Measurements from ENCODE around the gene P3H3.
"Not testable (repeated sequence)": the region's sequence is repeated elsewhere in the genome, so short reads cannot be mapped to it uniquely, and the experiment has no call there.

Gene P3H3

DNA sequence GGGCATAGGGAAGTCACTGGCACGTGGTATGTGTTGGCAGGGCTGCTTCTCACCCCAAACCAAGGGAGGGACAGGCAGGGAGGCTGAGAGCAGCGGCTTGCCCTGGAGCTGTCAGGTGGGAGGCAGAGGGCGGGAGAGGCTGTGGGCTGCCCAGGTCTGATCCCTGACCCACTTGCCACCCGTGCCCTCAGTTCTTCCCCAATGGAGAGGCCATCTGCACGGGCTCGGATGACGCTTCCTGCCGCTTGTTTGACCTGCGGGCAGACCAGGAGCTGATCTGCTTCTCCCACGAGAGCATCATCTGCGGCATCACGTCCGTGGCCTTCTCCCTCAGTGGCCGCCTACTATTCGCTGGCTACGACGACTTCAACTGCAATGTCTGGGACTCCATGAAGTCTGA is 17.2 kb downstream of the P3H3 start:
- DNase-seq, result no peak

GRCh38 chr12:6846316-6846869 is 18.2 kb downstream of the P3H3 start:
- no peak for DNase-seq

- DNase-seq, result no peak
These were observed 19.5 kb downstream of the P3H3 start for GRCh38 chr12:6847676-6848075.

GRCh38 chr12:6849427-6849826 is 21.2 kb downstream of the P3H3 start:
- DNase-seq, result no peak

- no peak for DNase-seq
These were observed 21.9 kb downstream of the P3H3 start for GRCh38 chr12:6849976-6850560.

DNA sequence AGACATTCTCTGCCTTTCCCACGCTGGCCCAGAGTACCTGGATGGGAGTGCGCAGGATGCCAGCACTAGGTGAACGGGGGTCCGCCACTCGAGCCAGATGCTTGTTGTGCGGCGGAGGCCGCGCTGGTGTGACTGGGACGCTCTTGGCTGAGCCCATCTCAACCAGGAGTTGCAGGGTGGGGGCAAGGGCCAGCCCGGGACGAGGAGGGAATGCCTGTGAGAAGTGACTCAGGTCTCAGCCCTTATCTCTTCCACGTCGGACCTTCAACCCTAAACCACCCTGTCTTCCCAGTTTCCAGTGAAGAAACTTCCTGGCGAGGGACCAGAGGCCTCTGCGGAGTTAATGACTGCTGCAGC is 22.6 kb downstream of the P3H3 start:
- DNase-seq, result no peak

- DNase-seq, result peak; percentile 98
These were observed 23.1 kb downstream of the P3H3 start, which contains the start of gene CDCA3 for GRCh38 chr12:6851153-6851920. Gene CDCA3 (minus strand): TSS chr12:6851286. CDS start chr12:6850952, 334 bp downstream.

GRCh38 chr12:6851921-6852650 is 23.9 kb downstream of the P3H3 start, which contains the start of gene USP5:
Gene USP5 (plus strand): TSS chr12:6852150. CDS start chr12:6852180, 30 bp downstream.
- DNase-seq, result peak; percentile 99

DNA sequence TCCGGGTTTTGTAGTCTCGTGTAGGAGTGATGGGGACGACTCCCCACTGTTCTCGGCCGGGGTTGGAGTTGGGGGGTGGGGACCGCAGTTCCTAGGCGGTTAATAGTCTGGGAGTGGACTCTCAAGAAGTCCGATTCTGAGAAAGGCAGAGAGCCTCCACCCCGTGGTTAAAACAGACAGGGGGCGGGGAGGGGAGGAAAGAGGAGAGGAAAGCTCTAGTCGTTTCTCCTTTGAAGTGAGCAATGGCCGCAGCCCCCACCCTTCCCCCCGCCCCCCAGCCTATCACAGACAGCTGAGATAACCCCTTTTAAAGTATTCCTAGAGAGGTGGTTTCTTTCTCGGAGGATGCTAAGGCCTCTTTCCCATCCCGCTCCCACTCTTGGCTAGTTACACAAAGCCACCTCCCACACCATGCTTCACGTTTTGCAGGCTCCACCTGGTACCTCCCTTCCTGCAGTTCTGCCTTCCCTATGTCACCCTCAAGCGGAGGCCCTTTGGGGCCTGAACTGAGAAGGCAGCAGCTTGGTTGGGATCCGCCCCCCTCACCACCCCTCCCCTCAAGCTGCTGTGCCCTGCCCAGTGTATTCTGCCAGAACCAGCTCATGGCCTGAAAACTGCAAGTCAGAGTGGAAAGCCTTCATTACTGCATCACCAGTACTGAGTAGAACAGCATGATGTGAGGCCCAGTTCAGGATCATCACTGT is 24.6 kb downstream of the P3H3 start:
- DNase-seq, result no peak

GRCh38 chr12:6853626-6854025 is 25.4 kb downstream of the P3H3 start:
- no peak for DNase-seq

DNA sequence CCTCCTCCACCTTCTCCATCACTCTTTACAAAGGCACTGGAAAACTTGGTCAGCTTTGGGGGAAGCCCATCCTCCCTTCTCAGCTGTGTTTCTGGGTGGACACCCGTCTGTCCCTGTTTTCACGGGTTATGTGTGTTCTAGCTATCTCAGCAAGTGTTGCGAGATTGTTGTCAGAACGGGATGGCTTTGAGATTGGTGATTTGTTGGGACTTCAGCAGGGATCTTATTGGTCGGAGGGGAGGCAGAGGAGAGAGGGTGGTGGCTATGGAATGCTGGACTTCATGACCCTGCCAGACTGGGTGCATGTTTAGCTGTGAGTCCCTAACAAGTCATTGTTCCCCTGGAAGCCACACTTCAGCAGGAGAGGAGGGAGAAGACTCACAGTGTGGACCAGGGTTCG is 25.8 kb downstream of the P3H3 start:
- no peak for DNase-seq

DNA sequence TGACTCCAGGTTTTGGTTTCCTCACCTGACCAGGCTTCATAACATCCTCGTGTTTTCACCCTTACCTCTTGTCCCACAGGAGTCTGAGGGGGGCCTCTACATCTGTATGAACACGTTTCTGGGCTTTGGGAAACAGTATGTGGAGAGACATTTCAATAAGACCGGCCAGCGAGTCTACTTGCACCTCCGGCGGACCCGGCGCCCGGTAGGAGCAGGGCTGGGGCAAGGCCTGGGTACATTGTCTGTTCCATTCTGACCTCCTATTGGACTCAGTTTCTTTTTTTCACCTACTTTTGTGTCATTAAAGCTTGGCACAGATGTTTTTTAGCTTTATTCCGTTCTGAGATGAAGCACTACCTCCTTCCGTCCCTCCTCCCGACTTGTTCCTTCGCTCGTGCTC is 27.1 kb downstream of the P3H3 start:
- DNase-seq, result no peak

DNA sequence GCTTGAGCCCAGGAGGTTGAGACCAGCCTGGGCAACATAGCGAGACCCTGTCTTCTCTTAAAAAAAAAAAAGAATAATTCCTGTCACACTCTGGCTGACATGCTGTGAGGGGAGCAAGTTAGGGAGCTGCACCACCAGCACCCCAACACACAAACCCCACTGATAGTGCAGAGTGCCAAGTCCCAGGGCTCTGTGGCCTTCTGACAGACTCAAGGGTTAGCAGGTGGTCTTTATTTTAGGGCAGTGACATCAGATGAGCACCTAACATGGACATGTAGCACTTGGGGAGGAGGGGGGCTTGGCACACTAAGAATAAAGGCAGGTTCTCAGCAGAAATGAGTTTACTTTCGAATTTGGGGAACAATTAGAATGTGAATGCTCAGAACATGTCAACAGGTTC is 30.6 kb downstream of the P3H3 start:
- DNase-seq, result no peak

DNA sequence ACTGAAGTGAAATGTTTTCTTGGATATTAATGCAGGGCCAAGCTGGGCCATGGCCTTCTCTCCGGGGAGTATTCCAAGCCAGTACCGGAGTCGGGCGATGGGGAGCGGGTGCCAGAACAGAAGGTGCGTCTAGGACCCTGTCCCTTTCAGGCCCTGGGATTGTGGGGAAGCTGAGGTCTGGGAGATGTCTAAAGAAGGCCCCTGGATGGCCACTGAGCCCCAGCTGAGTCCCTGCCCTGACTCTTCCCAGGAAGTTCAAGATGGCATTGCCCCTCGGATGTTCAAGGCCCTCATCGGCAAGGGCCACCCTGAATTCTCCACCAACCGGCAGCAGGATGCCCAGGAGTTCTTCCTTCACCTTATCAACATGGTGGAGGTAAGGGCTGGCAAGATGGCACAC is 31.9 kb downstream of the P3H3 start:
- no peak for DNase-seq

GRCh38 chr12:6860942-6861341 is 32.7 kb downstream of the P3H3 start:
- no peak for DNase-seq

GRCh38 chr12:6861391-6861790 is 33.2 kb downstream of the P3H3 start:
- DNase-seq, result no peak

DNA sequence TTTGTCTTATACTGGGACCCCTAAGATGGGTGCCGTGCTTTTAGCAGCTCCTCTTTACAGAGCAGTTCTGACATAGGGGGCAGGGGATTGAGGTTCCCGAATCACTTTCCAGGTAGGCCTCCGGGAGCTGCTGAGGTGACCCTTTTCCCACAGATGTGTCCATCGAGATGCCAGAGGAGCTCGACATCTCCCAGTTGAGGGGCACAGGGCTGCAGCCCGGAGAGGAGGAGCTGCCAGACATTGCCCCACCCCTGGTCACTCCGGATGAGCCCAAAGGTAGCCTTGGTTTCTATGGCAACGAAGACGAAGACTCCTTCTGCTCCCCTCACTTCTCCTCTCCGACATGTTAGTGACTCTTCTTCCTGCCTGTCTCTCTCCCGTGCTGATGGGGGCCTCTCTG is 34.8 kb downstream of the P3H3 start:
- DNase-seq, result no peak

GRCh38 chr12:6863586-6864321 is 35.5 kb downstream of the P3H3 start:
- DNase-seq, result no peak

DNA sequence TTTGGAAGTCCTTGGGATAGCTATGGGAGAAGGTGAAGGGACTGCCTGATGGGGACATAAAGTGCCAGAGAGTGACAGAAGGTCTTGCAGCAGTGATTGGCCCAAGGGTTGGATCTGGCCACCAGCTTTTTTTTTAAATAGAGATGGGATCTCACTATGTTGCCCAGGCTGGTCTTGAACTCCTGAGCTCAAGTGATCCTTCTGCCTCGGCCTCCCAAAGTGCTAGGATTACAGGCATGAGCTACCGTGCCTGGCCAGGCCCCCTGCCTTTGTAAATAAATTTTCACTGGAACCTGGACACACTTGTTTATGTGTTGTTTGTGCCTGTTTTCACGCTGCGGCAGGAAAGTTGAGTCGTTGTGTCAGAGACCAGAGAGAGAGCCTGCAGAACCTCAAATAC is 37.1 kb downstream of the P3H3 start:
- not testable (repeated sequence) for DNase-seq

- DNase-seq, result no peak
These were observed 38.1 kb downstream of the P3H3 start for GRCh38 chr12:6866163-6866919.

GRCh38 chr12:6866920-6867412 is 38.8 kb downstream of the P3H3 start:
- peak in 1 of 2 experiments; percentile 49 for DNase-seq
